NCI-H1694 (cell line): ENCODE results near the gene JMJD1C.

ENCODE experiments used
- DNase-seq: peaks from one replicate; lab custom pipeline; 2025; lab: John Stamatoyannopoulos, UW

Gene JMJD1C

GRCh38 chr10:63132651-63133055 lies 333.1 kb downstream of the JMJD1C start:
- no peak for DNase-seq

GRCh38 chr10:63129888-63130287 lies 335.9 kb downstream of the JMJD1C start:
- DNase-seq: no peak

- no peak for DNase-seq
Observed at GRCh38 chr10:63128443-63128842, 337.3 kb downstream of the JMJD1C start.

GRCh38 chr10:63125459-63125858 lies 340.3 kb downstream of the JMJD1C start:
- DNase-seq: no peak

- no peak for DNase-seq
Observed at GRCh38 chr10:63123727-63124362, 341.9 kb downstream of the JMJD1C start.

GRCh38 chr10:63120554-63120953 lies 345.2 kb downstream of the JMJD1C start:
- DNase-seq: peak; percentile 82

- no peak for DNase-seq
Observed at GRCh38 chr10:63119041-63119440, 346.7 kb downstream of the JMJD1C start.
